AG09309 (cell line): ENCODE measurements around the gene C1orf141.
"Not testable (repeated sequence)": the region's sequence is repeated elsewhere in the genome, so short reads cannot be mapped to it uniquely, and the experiment has no call there.

ENCODE experiments used
- DNase-seq: peaks from one replicate; pipeline ENCODE4 v3.0.0-alpha.2; 2010; ENCODE audit warnings: low read depth
- H3K4me3 ChIP-seq: 2 replicates; pipeline ENCODE4 v1.5.1; 2011; ENCODE audit warnings: mild to moderate bottlenecking, low read depth, low read length, moderate library complexity; ENCODE audit not compliant: control insufficient read depth
- TF ChIP-seq, protein P1 (sequence below): IDR thresholded peaks from 2 replicates; pipeline ENCODE4 v1.5.1; 2011; ENCODE audit warnings: mild to moderate bottlenecking, low read depth, low read length, inconsistent platforms; ENCODE audit not compliant: insufficient read depth, control insufficient read depth; ENCODE audit errors: missing control alignments

C1orf141 gene

DNA sequence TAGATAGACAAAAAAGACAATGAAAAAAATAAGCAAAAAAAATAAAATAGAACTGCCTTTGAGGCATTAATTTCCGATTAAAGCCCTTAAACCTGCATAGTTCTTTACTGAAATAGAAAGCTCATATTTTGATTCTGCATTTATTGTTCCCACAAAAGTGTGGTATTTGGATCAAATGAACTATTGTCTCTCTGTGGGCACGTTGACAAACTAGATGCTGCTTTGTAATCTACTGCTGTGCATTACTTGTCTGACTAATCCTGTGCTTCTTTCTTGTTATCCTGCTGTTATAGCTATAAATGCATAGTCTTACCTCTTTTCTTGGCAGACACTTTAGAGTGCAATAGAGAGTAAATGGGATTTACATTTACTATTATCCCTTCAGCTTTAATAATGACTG, 49.4 kb downstream of the C1orf141 start:
- no peak overlapping the region for H3K4me3 ChIP-seq
- TF ChIP-seq, protein P1, sequence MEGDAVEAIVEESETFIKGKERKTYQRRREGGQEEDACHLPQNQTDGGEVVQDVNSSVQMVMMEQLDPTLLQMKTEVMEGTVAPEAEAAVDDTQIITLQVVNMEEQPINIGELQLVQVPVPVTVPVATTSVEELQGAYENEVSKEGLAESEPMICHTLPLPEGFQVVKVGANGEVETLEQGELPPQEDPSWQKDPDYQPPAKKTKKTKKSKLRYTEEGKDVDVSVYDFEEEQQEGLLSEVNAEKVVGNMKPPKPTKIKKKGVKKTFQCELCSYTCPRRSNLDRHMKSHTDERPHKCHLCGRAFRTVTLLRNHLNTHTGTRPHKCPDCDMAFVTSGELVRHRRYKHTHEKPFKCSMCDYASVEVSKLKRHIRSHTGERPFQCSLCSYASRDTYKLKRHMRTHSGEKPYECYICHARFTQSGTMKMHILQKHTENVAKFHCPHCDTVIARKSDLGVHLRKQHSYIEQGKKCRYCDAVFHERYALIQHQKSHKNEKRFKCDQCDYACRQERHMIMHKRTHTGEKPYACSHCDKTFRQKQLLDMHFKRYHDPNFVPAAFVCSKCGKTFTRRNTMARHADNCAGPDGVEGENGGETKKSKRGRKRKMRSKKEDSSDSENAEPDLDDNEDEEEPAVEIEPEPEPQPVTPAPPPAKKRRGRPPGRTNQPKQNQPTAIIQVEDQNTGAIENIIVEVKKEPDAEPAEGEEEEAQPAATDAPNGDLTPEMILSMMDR, result no peak
- no peak for DNase-seq

DNA sequence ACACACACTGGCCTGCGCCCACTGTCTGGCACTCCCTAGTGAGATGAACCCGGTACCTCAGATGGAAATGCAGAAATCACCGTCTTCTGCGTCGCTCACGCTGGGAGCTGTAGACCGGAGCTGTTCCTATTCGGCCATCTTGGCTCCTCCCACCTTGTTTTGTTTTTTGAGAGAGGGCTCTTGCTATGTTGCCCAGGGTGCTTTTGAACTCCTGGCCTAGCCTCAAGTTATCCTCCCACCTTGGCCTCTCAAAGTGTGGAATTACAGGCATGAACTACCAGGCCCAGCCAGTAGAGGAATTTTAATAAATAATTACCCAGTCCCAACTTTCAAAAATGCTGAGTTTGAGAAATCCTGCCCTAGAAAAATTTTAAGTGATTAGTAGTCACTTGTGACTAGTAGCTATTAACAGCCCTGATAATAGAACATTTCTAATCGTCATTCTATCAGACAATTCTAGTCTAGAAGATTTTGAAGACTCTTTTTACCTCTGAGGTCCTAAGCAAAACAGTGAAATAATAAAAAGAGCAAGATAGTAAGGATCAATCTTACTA, 49.9 kb downstream of the C1orf141 start:
- TF ChIP-seq, protein P1, result no peak
- H3K4me3 ChIP-seq, result no peak overlapping the region
- DNase-seq, result no peak

DNA sequence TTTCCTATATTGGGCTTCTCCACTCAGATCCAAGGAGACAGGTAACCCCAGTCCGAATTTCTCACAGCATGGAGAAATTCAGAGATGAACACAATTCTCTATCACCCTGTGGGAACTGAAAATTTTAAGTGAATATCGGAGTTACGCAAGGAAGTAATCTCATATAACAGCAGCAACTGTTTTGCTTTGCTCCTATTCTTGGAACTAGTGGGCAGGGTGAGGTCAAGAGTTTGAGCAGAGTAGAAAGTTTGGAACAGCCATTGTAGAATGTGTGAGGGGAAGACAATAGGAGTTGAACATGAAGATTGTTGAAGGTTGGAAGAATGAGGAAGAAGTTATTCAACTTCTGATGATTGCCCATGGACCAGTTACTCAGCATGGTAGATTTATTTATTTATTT, 56.5 kb downstream of the C1orf141 start:
- DNase-seq, result no peak
- TF ChIP-seq, protein P1, result no peak
- no peak overlapping the region for H3K4me3 ChIP-seq

DNA sequence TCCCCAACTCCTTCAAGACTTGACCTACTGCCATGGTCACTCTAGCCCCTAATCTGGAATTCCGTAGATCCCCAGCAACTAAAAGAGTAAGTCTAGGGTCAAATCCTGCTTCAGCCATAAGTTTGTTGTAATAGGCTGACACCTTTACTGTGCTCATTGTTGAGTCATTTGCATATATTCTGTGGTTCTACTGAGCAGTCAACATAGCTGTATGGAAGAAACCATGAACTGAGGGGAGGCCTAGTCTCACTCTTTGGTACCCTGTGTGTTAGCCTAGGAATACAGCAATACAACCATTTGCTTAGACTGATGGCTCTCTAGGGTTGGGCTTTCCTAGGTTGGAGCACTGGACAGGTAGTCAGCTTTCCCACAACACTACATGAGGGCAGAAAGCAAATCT, 57.2 kb downstream of the C1orf141 start:
- TF ChIP-seq, protein P1, result no peak
- DNase-seq, result no peak
- H3K4me3 ChIP-seq, result no peak overlapping the region

DNA sequence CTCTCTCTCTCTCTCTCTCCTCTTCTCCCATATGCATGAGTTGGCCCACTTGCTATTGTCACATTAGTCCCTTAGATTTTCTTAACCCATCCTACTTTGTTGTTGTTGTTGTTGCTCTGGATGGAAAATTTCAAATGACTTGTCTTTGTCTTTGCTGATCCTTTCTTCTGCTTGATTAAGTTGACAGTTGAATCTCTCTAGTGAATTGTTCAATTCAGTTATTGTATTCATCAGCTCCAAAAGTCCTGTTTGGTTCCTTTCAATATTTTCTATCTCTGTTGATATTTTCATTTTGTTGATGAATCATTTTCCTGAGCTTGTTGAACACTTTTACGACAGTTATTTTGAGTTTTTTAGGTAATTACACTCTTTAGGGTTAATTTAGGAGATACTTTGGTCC, 62.0 kb downstream of the C1orf141 start:
- DNase-seq, result no peak
- H3K4me3 ChIP-seq, result no peak overlapping the region
- TF ChIP-seq, protein P1, result no peak

DNA sequence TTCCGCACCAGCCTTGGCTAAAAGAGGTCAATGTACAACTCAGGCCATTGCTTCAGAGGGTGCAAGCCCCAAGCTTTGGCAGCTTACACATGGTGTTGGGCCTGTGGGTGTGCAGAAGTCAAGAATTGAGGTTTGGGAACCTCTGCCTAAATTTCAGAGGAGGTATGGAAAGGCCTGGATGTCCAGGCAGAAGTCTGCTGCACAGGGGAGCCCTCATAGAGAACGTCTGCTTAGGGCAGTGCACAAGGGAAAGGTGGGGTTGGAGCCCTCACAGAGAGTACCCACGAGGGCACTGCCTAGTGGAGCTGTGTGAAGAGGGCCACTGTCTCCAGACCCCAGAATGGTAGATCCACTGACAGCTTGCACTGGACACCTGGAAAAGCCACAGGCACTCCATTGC, 67.1 kb downstream of the C1orf141 start:
- not testable (repeated sequence) for DNase-seq, H3K4me3 ChIP-seq

DNA sequence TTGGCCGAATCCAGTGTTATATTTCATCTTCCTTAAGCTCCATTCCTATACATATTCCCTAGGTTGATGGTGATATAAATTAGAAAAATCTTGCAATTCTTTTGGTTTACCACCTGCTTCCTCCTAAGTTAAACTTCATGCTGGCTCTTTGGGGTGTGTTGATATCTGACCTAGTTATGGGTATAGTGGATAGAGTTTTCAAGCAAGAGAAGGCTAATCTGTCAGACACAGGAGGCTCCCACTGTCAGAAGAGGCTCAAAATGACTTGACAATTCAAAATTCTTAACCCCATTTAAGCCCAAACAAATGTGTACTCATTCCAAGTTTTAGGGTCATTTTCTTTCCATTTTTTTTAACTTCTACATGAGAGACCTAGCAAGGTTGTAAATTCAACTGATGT, 72.4 kb downstream of the C1orf141 start:
- TF ChIP-seq, protein P1, result no peak
- H3K4me3 ChIP-seq, result no peak overlapping the region
- no peak for DNase-seq
